Measurements from ENCODE around the gene C11orf87. TPM values are rescaled to one million over a fixed set of nuclear protein-coding genes. Genes with fewer than 3 reads are reported as not detected.

Gene C11orf87
- total RNA-seq, 1 donor, result 0.09 TPM

GRCh38 chr11:109384873-109385272 is 37.1 kb upstream of the C11orf87 start:
- DNase-seq (ENCODE audit: low read depth), result no peak
- TF ChIP-seq, protein P1, sequence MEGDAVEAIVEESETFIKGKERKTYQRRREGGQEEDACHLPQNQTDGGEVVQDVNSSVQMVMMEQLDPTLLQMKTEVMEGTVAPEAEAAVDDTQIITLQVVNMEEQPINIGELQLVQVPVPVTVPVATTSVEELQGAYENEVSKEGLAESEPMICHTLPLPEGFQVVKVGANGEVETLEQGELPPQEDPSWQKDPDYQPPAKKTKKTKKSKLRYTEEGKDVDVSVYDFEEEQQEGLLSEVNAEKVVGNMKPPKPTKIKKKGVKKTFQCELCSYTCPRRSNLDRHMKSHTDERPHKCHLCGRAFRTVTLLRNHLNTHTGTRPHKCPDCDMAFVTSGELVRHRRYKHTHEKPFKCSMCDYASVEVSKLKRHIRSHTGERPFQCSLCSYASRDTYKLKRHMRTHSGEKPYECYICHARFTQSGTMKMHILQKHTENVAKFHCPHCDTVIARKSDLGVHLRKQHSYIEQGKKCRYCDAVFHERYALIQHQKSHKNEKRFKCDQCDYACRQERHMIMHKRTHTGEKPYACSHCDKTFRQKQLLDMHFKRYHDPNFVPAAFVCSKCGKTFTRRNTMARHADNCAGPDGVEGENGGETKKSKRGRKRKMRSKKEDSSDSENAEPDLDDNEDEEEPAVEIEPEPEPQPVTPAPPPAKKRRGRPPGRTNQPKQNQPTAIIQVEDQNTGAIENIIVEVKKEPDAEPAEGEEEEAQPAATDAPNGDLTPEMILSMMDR (IDR thresholded peaks at IDR 0.05; ENCODE audit: insufficient read depth, low read length), result no peak
- no peak overlapping the region for H3K4me3 ChIP-seq (ENCODE audit: low read depth, low read length)

DNA sequence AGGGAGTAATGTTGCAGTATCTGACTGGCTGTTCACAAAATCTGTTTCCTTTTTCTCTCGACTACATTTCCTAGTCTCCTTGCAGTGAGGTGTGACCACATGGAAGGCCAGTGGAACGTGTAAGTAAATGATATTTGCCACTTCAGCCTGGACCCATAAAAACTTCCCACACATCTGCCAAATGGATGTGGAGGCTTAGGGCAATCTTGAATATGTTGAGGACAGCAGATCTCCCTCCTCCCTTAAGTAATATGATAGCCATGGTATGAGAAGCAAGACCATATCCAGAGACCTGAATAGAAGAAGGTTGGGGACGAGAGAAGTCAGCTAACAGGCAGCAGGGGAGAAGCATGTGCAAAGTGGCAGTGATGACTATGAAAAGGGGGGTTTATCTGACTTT is 33.0 kb upstream of the C11orf87 start:
- TF ChIP-seq, protein P1 (IDR thresholded peaks at IDR 0.05; ENCODE audit: insufficient read depth, low read length), result no peak
- no peak overlapping the region for H3K4me3 ChIP-seq (ENCODE audit: low read depth, low read length)
- no peak for DNase-seq (ENCODE audit: low read depth)

DNA sequence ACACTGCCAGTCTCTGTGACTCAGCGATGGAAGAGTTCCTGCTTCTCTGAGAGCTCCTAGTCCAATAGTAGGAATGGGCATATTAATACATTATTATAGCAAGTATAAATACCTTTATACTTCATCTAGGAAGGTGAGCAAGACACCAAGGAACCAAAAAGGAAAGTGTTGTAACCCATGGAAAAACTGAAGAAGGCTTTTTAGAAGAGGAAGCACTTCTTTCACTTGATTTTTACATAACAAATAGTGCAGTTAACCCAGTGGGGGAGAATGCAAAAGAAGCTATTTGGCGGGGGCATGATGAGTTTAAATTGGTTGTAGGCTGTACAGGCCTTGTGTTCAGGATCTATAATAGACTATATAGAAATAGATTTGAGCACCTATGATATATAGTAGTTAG is 31.2 kb upstream of the C11orf87 start:
- DNase-seq (ENCODE audit: low read depth), result peak; percentile 2
- TF ChIP-seq, protein P1 (IDR thresholded peaks at IDR 0.05; ENCODE audit: insufficient read depth, low read length), result no peak
- no peak overlapping the region for H3K4me3 ChIP-seq (ENCODE audit: low read depth, low read length)

- DNase-seq (ENCODE audit: low read depth), result peak; percentile 25
- TF ChIP-seq, protein P1 (IDR thresholded peaks at IDR 0.05; ENCODE audit: insufficient read depth, low read length), result no peak
- H3K4me3 ChIP-seq (ENCODE audit: low read depth, low read length), result no peak overlapping the region
These were observed 20.4 kb upstream of the C11orf87 start for GRCh38 chr11:109401545-109401944.

GRCh38 chr11:109405671-109406070 is 16.3 kb upstream of the C11orf87 start:
- TF ChIP-seq, protein P1 (IDR thresholded peaks at IDR 0.05; ENCODE audit: insufficient read depth, low read length), result no peak
- no peak overlapping the region for H3K4me3 ChIP-seq (ENCODE audit: low read depth, low read length)
- DNase-seq (ENCODE audit: low read depth), result peak; percentile 46

GRCh38 chr11:109416601-109417000 is 5.4 kb upstream of the C11orf87 start:
- no peak for DNase-seq (ENCODE audit: low read depth)
- TF ChIP-seq, protein P1 (IDR thresholded peaks at IDR 0.05; ENCODE audit: insufficient read depth, low read length), result no peak
- no peak overlapping the region for H3K4me3 ChIP-seq (ENCODE audit: low read depth, low read length)

DNA sequence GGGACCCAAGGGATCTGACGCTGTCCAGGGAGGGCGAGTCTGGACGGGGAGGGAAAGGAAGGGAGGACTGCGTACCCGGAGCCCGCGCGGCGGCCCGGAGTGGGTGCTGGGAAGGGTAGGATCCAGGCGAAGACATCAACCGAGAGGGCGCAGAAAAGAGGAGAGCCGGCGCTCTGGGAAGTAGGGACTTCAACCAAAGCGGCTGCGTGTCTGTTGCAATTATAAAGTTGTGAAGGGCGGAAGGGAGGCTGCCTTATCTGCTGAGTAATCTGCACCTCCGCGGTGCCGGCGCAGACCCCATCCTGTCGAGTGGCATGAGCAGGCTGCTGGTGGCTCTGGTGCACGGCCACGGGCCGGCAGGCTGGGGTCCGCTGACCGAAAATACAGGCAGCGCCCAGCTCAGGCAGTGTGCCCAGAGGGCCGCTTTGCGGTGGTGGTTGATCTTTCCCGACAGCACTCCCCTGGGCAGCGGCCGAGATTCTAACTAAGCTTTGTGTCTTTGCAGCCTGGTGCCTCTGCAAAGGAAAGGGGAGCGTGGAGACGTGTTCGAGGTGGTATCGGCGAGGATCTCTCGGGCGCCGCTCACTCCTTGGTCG is 978 bp downstream of the C11orf87 start:
- peak overlapping the region; percentile 64 for H3K4me3 ChIP-seq (ENCODE audit: low read depth, low read length)
- DNase-seq (ENCODE audit: low read depth), result peak; percentile 45
- TF ChIP-seq, protein P1 (IDR thresholded peaks at IDR 0.05; ENCODE audit: insufficient read depth, low read length), result no peak

Data from fibroblast of the aortic adventitia (primary cell).